Measurements from ENCODE around the gene INVS.

DNA sequence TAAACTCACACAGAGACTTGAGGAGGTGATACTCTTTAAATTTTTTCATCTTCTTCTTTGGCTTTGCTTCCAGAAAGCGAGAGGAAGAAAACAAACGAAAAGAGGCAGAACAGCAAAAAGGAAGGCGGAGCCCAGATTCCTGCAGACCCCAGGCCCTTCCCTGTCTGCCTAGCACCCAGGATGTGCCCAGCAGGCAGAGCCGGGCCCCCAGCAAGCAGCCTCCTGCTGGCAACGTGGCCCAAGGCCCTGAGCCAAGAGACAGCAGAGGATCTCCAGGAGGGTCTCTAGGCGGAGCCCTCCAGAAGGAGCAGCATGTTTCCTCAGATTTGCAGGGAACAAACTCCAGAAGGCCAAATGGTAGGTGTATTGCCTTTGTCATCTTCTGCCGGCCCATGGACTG is 185.2 kb downstream of the INVS start:
- TF ChIP-seq, protein P1, sequence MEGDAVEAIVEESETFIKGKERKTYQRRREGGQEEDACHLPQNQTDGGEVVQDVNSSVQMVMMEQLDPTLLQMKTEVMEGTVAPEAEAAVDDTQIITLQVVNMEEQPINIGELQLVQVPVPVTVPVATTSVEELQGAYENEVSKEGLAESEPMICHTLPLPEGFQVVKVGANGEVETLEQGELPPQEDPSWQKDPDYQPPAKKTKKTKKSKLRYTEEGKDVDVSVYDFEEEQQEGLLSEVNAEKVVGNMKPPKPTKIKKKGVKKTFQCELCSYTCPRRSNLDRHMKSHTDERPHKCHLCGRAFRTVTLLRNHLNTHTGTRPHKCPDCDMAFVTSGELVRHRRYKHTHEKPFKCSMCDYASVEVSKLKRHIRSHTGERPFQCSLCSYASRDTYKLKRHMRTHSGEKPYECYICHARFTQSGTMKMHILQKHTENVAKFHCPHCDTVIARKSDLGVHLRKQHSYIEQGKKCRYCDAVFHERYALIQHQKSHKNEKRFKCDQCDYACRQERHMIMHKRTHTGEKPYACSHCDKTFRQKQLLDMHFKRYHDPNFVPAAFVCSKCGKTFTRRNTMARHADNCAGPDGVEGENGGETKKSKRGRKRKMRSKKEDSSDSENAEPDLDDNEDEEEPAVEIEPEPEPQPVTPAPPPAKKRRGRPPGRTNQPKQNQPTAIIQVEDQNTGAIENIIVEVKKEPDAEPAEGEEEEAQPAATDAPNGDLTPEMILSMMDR (conservative IDR thresholded peaks at IDR 0.05; ENCODE audit: low read length), result no peak
- no peak for TF ChIP-seq EZH2phosphoT487 (IDR thresholded peaks at IDR 0.05; ENCODE audit: borderline replicate concordance, low read depth, low read length)

Data from OCI-LY7 (cell line).